Fibroblast of skin of abdomen (primary cell): ENCODE results near the gene ZNF649. TPM values are rescaled to one million over a fixed set of nuclear protein-coding genes. Genes with fewer than 3 reads are reported as not detected.
"Not testable (repeated sequence)": the region's sequence is repeated elsewhere in the genome, so short reads cannot be mapped to it uniquely, and the experiment has no call there.

Experiments used
- DNase-seq: peaks from one replicate; pipeline ENCODE4 v3.0.0-alpha.2; 2013
- polyA plus RNA-seq, 2 experiments: library from polyadenylated mRNA; unstranded; fragments of 120-200 nt; gene quantifications; one replicate each; pipeline ENCODE4 v1.2.1, GENCODE V29; 2013; ENCODE audit not compliant: insufficient read length in 2 of 2

The ZNF649 gene
- polyA plus RNA-seq (2013, experiment 1 of 2; ENCODE audit: insufficient read length): 6.7 TPM
- polyA plus RNA-seq (2013, experiment 2 of 2; ENCODE audit: insufficient read length): 6.1 TPM

GRCh38 chr19:51904331-51905165 is at the start of gene ZNF649:
Gene ZNF649 (minus strand): TSS chr19:51905017. CDS start chr19:51900107, 4,910 bp downstream.
- peak; percentile 86 for DNase-seq

DNA sequence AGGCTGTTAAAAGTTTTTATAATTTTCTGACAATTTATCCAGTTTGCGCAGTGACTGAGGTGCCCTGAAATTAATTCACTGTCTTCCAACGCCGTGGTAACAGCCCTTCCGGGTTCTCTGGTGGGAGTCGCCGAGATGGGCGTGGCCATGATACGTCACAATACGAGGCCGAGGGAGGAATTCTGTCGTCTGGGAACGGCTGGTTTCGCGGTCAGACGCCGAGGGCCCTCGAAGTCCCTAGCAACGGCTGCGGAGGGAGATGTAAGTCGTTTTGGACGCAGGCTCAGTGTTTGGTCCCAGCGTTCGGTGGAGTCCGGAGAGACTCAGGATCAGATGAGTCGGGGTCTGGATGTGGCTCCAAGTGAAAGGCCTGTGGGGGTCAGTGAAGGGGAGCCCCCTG is 44.2 kb upstream of the ZNF649 start:
- DNase-seq: peak; percentile 12

GRCh38 chr19:51946602-51947001 is 41.8 kb upstream of the ZNF649 start:
- no peak for DNase-seq

DNA sequence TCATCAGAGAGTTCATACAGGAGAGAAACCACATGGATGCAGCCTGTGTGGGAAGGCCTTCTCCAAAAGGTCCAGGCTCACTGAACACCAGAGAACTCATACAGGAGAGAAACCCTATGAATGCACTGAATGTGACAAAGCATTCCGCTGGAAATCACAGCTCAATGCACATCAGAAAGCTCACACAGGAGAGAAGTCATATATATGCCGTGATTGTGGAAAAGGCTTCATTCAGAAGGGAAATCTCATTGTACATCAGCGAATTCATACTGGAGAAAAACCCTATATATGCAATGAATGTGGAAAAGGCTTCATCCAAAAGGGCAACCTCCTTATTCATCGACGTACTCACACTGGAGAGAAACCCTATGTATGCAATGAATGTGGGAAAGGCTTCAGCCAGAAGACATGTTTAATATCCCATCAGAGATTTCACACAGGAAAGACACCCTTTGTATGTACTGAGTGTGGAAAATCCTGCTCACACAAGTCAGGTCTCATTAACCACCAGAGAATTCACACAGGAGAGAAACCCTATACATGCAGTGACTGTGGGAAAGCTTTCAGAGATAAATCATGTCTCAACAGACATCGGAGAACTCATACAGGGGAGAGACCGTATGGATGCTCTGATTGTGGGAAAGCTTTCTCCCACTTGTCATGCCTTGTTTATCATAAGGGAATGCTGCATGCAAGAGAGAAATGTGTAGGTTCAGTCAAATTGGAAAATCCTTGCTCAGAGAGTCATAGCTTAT is 40.2 kb upstream of the ZNF649 start:
- no peak for DNase-seq

DNA sequence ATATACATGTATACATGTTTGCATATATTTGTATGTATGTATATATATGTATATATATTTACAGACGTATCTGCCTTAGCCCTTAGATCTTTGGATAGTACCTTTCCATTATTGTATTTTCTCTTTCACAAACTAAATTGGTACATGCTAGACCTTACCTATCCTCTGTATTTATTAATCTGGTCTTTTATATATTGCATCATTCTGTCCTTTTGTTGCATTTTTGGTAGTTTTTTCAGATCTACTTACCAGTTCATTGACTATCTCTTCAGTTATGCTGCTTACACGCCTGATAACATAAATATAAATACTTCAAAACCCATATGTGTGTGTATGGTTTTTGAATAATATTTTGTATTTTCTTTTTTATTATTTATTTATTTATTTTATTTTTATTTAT is 34.1 kb upstream of the ZNF649 start:
- no peak for DNase-seq

- no peak for DNase-seq
Measured at GRCh38 chr19:51931921-51932320, 27.1 kb upstream of the ZNF649 start.

DNA sequence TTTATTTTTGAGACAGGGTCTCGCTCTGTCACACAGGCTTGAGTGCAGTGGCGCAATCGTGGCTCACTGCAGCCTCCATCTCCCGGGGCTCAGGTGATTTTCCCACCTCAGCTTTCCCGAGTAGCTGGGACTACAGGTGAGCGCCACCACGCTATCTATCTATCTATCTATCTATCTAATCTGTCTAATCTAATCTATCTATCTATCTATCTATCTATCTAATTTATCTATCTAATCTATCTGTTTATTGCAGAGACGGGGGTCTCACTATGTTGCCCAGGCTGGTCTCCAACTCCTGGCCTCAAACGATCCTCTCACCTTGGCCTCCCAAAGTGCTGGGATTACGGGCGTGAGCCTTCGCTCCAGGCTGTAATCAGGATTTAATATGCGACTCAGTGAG is 23.0 kb upstream of the ZNF649 start:
- DNase-seq: no peak

DNA sequence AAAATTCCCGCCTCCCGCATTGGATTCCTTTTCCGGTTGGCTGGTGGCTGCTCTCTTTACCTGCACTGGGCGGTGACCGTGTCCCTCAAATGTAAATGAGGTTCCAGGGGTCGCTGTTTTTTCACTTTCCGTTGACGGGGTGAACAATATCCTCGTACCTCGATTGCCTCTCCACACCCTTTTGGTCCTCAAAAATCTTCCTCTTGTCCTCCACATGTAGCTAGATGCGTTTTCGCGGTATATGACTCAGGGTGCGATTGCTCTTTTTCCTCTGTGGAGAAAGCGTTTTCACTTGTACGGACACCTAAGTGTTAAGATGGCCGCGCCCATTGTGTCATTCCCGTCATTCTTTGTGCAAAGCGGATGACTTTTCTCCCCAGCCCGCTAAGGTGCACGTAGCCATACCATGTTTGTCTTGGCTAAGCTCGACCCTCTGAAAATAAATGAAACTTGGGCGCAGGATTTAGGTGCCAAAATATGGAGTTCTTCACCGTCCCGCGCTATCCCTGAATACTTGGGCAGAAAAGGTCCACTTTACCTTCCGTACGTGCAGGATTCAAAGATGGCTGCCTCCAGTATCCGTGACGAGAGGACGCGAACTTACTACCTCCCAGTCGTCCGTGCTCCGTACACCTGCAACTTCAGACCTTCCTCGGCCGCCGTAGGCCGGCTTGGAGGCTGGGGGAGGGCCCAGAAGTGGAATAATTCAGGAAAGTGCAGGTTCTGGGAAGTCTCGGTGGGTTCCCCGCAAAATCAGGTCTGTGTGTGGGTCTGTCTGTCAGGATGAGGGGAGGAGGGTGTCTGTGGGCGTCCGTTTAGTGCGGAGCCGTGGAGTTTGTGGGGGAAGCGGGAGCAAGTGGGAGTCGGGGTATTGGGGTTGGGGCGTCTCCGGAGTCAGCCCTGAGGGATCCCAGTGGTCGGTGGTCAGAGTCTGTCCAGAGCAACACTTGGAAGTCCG is 22.2 kb upstream of the ZNF649 start, which contains the start of gene ZNF613:
Gene ZNF613, plus strand, starts transcription at position 689 of the 958 bp plus-strand sequence. CDS start 8,749 bp downstream, outside the sequence.
- peak; percentile 92 for DNase-seq

DNA sequence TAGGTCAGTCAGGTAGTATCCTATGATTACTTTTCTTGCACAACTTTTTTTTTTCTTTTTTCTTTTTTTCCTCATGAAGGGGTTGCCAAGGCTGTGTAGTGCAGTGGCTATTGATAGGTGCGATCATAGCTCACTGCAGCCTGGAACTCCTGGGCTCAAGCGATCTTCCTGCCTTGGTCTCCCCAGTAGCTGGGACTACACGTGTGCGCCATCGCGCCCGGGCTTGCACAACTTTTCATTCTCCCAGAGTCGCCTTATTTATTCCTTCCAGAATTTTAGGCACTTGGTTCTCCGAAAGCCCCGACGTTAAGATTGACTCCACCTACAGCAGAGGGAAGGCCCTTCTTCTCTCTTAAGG is 21.6 kb upstream of the ZNF649 start:
- DNase-seq: no peak

- no peak for DNase-seq
Measured at GRCh38 chr19:51921949-51922348, 17.1 kb upstream of the ZNF649 start.

DNA sequence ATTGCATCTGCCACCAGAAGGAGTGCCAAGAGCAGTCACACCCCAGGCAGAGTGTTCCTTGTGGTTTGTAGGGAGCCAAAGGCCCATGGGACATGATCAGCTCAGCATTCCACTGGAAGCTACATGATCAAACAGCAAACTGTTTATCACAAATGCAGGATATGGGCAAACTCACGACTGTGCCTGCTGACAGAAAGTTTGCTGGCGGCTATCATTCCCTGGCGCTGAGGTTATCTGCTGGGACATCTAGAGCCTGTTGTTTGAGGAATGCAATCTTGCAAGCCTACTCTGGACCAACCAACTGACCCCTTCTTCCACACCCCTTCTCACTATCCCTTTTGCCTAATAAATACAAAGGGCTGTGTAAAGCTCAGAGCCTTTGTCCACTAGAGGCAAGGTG is 14.8 kb upstream of the ZNF649 start:
- no peak for DNase-seq

- no peak for DNase-seq
Measured at GRCh38 chr19:51916167-51916566, 11.3 kb upstream of the ZNF649 start.

GRCh38 chr19:51915324-51915867 is 10.6 kb upstream of the ZNF649 start:
- DNase-seq: no peak

- DNase-seq: not testable (repeated sequence)
Measured at GRCh38 chr19:51907981-51908380, 3.2 kb upstream of the ZNF649 start.

DNA sequence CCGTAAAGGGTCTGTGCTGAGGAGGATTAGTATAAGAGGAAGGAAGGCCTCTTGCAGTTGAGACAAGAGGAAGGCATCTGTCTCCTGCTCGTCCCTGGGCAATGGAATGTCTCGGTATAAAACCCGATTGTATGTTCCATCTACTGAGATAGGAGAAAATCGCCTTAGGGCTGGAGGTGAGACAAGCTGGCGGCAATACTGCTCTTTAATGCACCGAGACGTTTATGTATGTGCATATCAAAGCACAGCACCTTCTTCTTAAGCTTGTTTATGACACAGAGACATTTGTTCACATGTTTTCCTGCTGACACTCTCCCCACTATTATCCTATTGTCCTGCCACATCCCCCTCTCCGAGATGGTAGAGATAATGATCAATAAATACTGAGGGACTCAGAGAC is 1.3 kb upstream of the ZNF649 start:
- DNase-seq: not testable (repeated sequence)

DNA sequence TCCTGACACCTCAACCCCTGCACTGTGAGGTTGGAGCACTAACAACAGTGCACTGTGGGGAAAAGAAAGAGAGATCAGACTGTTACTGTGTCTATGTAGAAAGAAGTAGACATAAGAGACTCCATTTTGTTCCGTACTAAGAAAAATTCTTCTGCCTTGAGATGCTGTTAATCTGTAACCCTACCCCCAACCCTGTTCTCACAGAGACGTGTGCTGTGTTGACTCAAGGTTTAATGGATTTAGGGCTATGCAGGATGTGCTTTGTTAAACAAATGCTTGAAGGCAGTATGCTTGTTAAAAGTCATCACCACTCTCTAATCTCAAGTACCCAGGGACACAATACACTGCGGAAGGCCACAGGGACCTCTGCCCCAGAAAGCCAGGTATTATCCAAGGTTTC is 822 bp upstream of the ZNF649 start:
- DNase-seq: not testable (repeated sequence)

DNA sequence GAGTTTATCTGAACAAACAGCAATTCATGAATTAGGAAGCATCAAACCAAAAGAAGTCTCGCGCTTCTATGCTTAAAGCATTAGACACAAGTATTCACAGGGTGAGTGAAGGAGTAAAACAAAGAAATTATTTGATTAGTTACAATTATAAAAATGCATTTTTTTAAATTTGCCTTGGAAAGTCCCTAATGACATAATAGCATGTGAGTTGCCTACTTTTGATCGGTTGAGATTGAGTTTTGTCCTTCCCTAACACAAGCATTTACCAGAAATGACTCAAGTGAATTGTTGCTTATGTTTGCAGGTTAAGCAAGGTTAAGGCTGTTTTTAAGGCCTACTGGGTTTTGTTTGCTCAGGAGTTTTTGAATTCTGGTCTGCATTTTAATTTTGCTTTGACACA is 389 bp upstream of the ZNF649 start:
- no peak for DNase-seq

- DNase-seq: no peak
Measured at GRCh38 chr19:51903192-51903591, 1.6 kb downstream of the ZNF649 start.

DNA sequence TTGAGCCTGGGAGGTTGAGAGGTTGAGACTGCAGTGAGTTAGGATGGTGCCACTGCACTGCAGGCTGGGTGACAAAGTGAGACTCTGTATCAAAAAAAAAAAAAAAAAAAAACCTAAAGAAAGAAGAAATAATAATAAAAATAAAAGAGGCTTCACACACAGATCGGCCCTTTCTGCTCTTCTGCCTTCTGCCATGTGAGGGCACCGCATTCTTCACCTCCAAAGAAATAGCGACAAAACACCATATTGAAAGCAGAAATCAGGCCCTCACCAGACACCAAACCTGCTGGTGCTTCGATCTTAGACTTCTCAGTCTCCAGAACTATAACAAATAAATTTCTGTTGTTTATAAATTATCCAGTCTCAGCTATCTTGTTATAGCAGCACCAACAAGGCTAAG is 3.0 kb downstream of the ZNF649 start:
- no peak for DNase-seq

- peak; percentile 2 for DNase-seq
Measured at GRCh38 chr19:51891193-51891747, 13.5 kb downstream of the ZNF649 start.

DNA sequence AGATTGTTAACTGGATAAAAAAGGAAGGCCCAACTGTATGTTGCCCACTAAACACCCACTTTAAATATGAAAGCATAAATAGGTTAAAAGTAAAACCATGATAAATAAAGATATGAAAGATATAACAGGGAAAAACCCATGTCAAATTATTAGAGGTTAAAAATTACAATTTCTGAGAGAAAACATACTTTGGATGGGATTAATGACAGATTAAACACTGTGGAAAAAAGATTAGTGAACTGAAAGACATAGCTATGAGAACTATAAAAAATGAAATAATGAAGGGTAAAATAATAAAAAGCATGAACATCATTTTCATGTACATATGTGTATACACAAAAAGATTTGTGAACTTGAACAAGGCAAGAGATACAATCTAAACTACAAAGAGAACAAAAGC is 14.9 kb downstream of the ZNF649 start:
- DNase-seq: no peak
